OCI-LY7 (cell line): Measurements from ENCODE around the gene USP32.

Experiments
- CTCF ChIP-seq: fragments of 200-600 bp; sonication (generic); conservative IDR thresholded peaks from 2 replicates; pipeline ENCODE4 v1.5.1; 2014; ENCODE audit warnings: mild to moderate bottlenecking, antibody characterized with exemption, low read length, moderate library complexity, mixed read lengths
- EZH2phosphoT487 ChIP-seq: fragments of 200-600 bp; sonication (generic); IDR thresholded peaks from 2 replicates; pipeline ENCODE4 v1.6.1; 2018; ENCODE audit warnings: low read depth, borderline replicate concordance, mild to moderate bottlenecking, mixed run types, antibody characterized with exemption, low read length, moderate library complexity, mixed read lengths

DNA sequence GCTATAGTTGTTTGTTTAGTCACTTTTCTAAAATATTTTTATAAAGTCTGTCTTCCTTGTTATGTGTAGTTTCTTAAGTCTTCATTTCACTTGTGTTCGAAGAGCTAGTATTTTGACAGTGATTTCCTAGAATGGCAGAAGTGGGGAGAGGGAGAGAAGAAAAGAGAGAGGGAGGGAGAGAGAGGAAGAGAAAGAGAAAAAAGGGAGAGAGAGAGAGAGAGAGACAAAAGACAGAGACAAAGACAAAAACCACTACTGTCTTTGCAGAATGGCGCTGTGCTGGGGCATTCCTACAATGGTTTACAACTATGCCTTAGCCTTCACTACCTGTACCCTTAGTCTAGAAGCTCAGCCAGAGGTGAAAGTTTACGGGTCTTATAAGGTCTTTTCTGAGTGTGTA lies 151.6 kb downstream of the USP32 start:
- no peak for TF ChIP-seq CTCF
- no peak for TF ChIP-seq EZH2phosphoT487
